ENCODE results near the gene DRC3.

- TF ChIP-seq ZNF70 (CRISPR knock-in tag; IDR thresholded peaks at IDR 0.05) (no peak), ISL1 (CRISPR knock-in tag; IDR thresholded peaks at IDR 0.05) (no peak), ZFP3 (CRISPR knock-in tag; IDR thresholded peaks at IDR 0.05) (no peak), RARB (CRISPR knock-in tag; IDR thresholded peaks at IDR 0.05) (no peak), ESRRG (CRISPR knock-in tag; IDR thresholded peaks at IDR 0.05) (no peak), ZC3H10 (CRISPR knock-in tag; IDR thresholded peaks at IDR 0.05) (no peak), OSR1 (CRISPR knock-in tag; IDR thresholded peaks at IDR 0.05) (no peak), PPARA (CRISPR knock-in tag; IDR thresholded peaks at IDR 0.05; ENCODE audit: borderline replicate concordance) (no peak), TOX (CRISPR knock-in tag; IDR thresholded peaks at IDR 0.05; ENCODE audit: borderline replicate concordance) (no peak)
Measured at GRCh38 chr17:17959520-17960361, 12.9 kb upstream of the DRC3 start.

Measured in SK-N-SH treated with all-trans-retinoic acid at 6 μM for 48 hours (cell line).